IMR-90 (cell line): ENCODE results near the gene CMIP. TPM values are rescaled to one million over a fixed set of nuclear protein-coding genes. Genes with fewer than 3 reads are reported as not detected.

Experiments
- ATAC-seq: fragments of 200-7000 bp; cut with Tn5 transposase; 2 replicates; pipeline ENCODE4 v1.9.1; 2020; ENCODE audit warnings: low read depth, mild to moderate bottlenecking, moderate library complexity
- BruUV-seq: library from RNA; stranded (reverse); fragments of 400-500 nt; replicated peaks from 2 replicates; lab custom pipeline; 2021; lab: Mats Ljungman, UMichigan
- CTCF ChIA-PET: fragments of 300-600 bp; formaldehyde crosslinking; extraction: SDS; loops from one replicate; lab custom pipeline; 2021; ENCODE audit warnings: antibody characterized with exemption; lab: Yijun Ruan, JAX
- POLR2A ChIA-PET: fragments of 300-600 bp; sonication (Branson Sonifier 250); formaldehyde crosslinking; loops from one replicate; lab custom pipeline; 2022; ENCODE audit warnings: antibody characterized with exemption; ENCODE audit not compliant: unreplicated experiment; lab: Charles Lee
- DNase-seq: peaks from one replicate; pipeline ENCODE4 v3.0.0; 2013
- H2AFZ ChIP-seq: replicated peaks from 2 replicates; pipeline ENCODE3; 2013; ENCODE audit warnings: low read length, mild to moderate bottlenecking; ENCODE audit not compliant: poor library complexity
- H2AK5ac ChIP-seq: 2 replicates; pipeline ENCODE4 v1.6.1; 2013; ENCODE audit warnings: low read depth, low read length, inconsistent platforms
- H2AK9ac ChIP-seq: replicated peaks from 2 replicates; pipeline ENCODE3; 2013; ENCODE audit warnings: mild to moderate bottlenecking, low read depth, low read length, moderate library complexity; ENCODE audit not compliant: poor library complexity
- H2BK120ac ChIP-seq: 2 replicates; pipeline ENCODE4 v1.6.1; 2013; ENCODE audit warnings: low read depth, low read length, inconsistent platforms
- H2BK15ac ChIP-seq: 3 replicates; pipeline ENCODE4 v1.6.1; 2013; ENCODE audit warnings: low read depth, low read length, inconsistent platforms
- H2BK20ac ChIP-seq: 2 replicates; pipeline ENCODE4 v1.6.1; 2013; ENCODE audit warnings: low read depth, mild to moderate bottlenecking, inconsistent platforms, low read length, moderate library complexity
- H2BK5ac ChIP-seq: 2 replicates; pipeline ENCODE4 v1.6.1; 2013; ENCODE audit warnings: mild to moderate bottlenecking, low read depth, low read length, inconsistent platforms; ENCODE audit not compliant: poor library complexity, severe bottlenecking
- H3K14ac ChIP-seq: replicated peaks from 2 replicates; pipeline ENCODE4 v1.6.1; 2013; ENCODE audit warnings: low read depth, low read length, inconsistent platforms
- H3K18ac ChIP-seq: 2 replicates; pipeline ENCODE4 v1.6.1; 2013; ENCODE audit warnings: low read depth, low read length, control low read depth
- H3K23ac ChIP-seq: 2 replicates; pipeline ENCODE4 v1.6.1; 2013; ENCODE audit warnings: low read depth, low read length, inconsistent platforms
- H3K27ac ChIP-seq: 2 replicates; pipeline ENCODE4 v1.5.1; 2013; ENCODE audit warnings: mild to moderate bottlenecking, control low read depth, low read length; ENCODE audit not compliant: insufficient read depth
- H3K27me3 ChIP-seq: 2 replicates; pipeline ENCODE4 v1.6.1; 2013; ENCODE audit warnings: low read length; ENCODE audit not compliant: control insufficient read depth, insufficient read depth
- H3K36me3 ChIP-seq: 2 replicates; pipeline ENCODE4 v1.6.1; 2013; ENCODE audit warnings: low read length, mixed read lengths; ENCODE audit not compliant: control insufficient read depth, insufficient read depth
- H3K4ac ChIP-seq: 2 replicates; pipeline ENCODE4 v1.6.1; 2013; ENCODE audit warnings: low read depth, low read length, inconsistent platforms
- H3K4me1 ChIP-seq: 2 replicates; pipeline ENCODE4 v1.6.1; 2013; ENCODE audit warnings: low read length, mixed read lengths; ENCODE audit not compliant: control insufficient read depth, insufficient read depth
- H3K4me2 ChIP-seq: 2 replicates; pipeline ENCODE4 v1.6.1; 2013; ENCODE audit warnings: low read depth, mild to moderate bottlenecking, control low read depth, low read length, moderate library complexity
- H3K4me3 ChIP-seq: 2 replicates; pipeline ENCODE4 v1.5.1; 2013; ENCODE audit warnings: low read depth, mild to moderate bottlenecking, control low read depth, low read length, moderate library complexity; ENCODE audit not compliant: insufficient read depth
- H3K56ac ChIP-seq: 2 replicates; pipeline ENCODE4 v1.6.1; 2013; ENCODE audit warnings: low read length, inconsistent platforms; ENCODE audit not compliant: insufficient read depth; ENCODE audit errors: extremely low read depth
- H3K79me1 ChIP-seq, 2 experiments: 2 replicates each; pipeline ENCODE4 v1.6.1; 2013; ENCODE audit warnings: low read length in 2 of 2, inconsistent platforms in 1 of 2, low read depth in 1 of 2
- H3K9ac ChIP-seq: 2 replicates; pipeline ENCODE4 v1.6.1; 2013; ENCODE audit warnings: low read depth, low read length, control low read depth
- H3K9me1 ChIP-seq: 2 replicates; pipeline ENCODE4 v1.6.1; 2013; ENCODE audit warnings: low read length, inconsistent platforms; ENCODE audit not compliant: insufficient read depth
- H3K9me3 ChIP-seq: 2 replicates; pipeline ENCODE4 v1.6.1; 2013; ENCODE audit warnings: low read length; ENCODE audit not compliant: control insufficient read depth, insufficient read depth
- H4K20me1 ChIP-seq: 2 replicates; pipeline ENCODE4 v1.6.1; 2013; ENCODE audit warnings: low read length, inconsistent platforms; ENCODE audit not compliant: insufficient read depth
- H4K5ac ChIP-seq: 2 replicates; pipeline ENCODE4 v1.6.1; 2013; ENCODE audit warnings: mild to moderate bottlenecking, low read depth, low read length, control low read depth
- H4K8ac ChIP-seq, 2 experiments: 2 replicates each; pipeline ENCODE4 v1.6.1; 2013; ENCODE audit warnings: low read depth in 2 of 2, low read length in 2 of 2, control low read depth in 1 of 2, inconsistent platforms in 1 of 2
- H4K91ac ChIP-seq: 2 replicates; pipeline ENCODE4 v1.6.1; 2013; ENCODE audit warnings: low read depth, low read length, inconsistent platforms; ENCODE audit not compliant: insufficient read depth
- BHLHE40 ChIP-seq: fragments of 150-350 bp; IDR thresholded peaks from 2 replicates; pipeline ENCODE4 v1.6.1; 2016; ENCODE audit warnings: mild to moderate bottlenecking, low read depth, low read length
- CEBPB ChIP-seq: IDR thresholded peaks from 2 replicates; pipeline ENCODE4 v1.6.1; 2012; ENCODE audit warnings: low read depth, low read length, improper control_type of control experiment
- CHD1 ChIP-seq: IDR thresholded peaks from 2 replicates; pipeline ENCODE4 v1.6.1; 2012; ENCODE audit warnings: low read depth, low read length, improper control_type of control experiment
- ELK1 ChIP-seq: fragments of 150-350 bp; IDR thresholded peaks from 2 replicates; pipeline ENCODE4 v1.6.1; 2016; ENCODE audit warnings: low read depth, mild to moderate bottlenecking, low read length, moderate library complexity, borderline replicate concordance
- MXI1 ChIP-seq: IDR thresholded peaks from 2 replicates; pipeline ENCODE4 v1.6.1; 2012; ENCODE audit warnings: low read depth, mild to moderate bottlenecking, low read length, moderate library complexity, borderline replicate concordance
- POLR2A ChIP-seq: IDR thresholded peaks from 2 replicates; pipeline ENCODE4 v1.6.1; 2012; ENCODE audit warnings: mild to moderate bottlenecking, low read depth, low read length
- RAD21 ChIP-seq: IDR thresholded peaks from 2 replicates; pipeline ENCODE4 v1.6.1; 2012; ENCODE audit warnings: low read length, improper control_type of control experiment
- RFX5 ChIP-seq: IDR thresholded peaks from 2 replicates; pipeline ENCODE4 v1.8.0; 2012; ENCODE audit warnings: low read depth, mild to moderate bottlenecking, low read length, moderate library complexity
- SMC3 ChIP-seq: fragments of 150-350 bp; IDR thresholded peaks from 2 replicates; pipeline ENCODE4 v1.6.1; 2016; ENCODE audit warnings: low read depth, mild to moderate bottlenecking, antibody characterized with exemption, low read length, moderate library complexity
- USF2 ChIP-seq: fragments of 150-350 bp; IDR thresholded peaks from 2 replicates; pipeline ENCODE4 v1.6.1; 2017; ENCODE audit warnings: mild to moderate bottlenecking, antibody characterized with exemption, low read length, low read depth
- WGBS, 2 experiments: methylation state at CpG; one replicate each; pipeline versions ENCODE4 v1.1.5 to v1.1.7; 2013; ENCODE audit warnings: missing lambda C conversion rate in 2 of 2; ENCODE audit not compliant: insufficient read length in 1 of 2; ENCODE audit errors: extremely low coverage in 2 of 2; 5-methylcytosine and 5-hydroxymethylcytosine counted together
- dilution Hi-C: fragments of 300-500 bp; cut with HindIII; formaldehyde crosslinking; loops from one replicate; pipeline ENCODE4 v1.14.3; 2018; ENCODE audit warnings: low sequenced_read_pairs; ENCODE audit not compliant: unreplicated experiment
- in situ Hi-C: fragments of 300-500 bp; cut with MboI; formaldehyde crosslinking; loops from 3 replicates; pipeline ENCODE4 v1.14.3; 2019; ENCODE audit warnings: low sequenced_read_pairs, inconsistent platforms, mixed read lengths
- intact Hi-C: fragments of 100-400 bp; cut with micrococcal nuclease; formaldehyde crosslinking; loops from 2 replicates; pipeline ENCODE4 v1.10.0; 2022
- polyA plus RNA-seq, 3 experiments: library from polyadenylated mRNA; depleted of rRNA; stranded (reverse); fragments of >200 nt; gene quantifications; 2 replicates each; pipeline ENCODE4 v1.2.3, GENCODE V29; 2012; ENCODE audit warnings: low replicate concordance in 1 of 3
- total RNA-seq: library from RNA; depleted of rRNA; stranded (reverse); fragments of >200 nt; gene quantifications from 2 replicates; pipeline ENCODE4 v1.2.3, GENCODE V29; 2012

The CMIP gene
- total and polyA plus RNA-seq, 2 of the 4 experiments (the other 2 are of a cell fraction), result 3.2 to 11.6 TPM

GRCh38 chr16:81491541-81492188 lies 47.1 kb downstream of the CMIP start:
- H4K5ac ChIP-seq, result no peak overlapping the region
- peak overlapping the region; percentile 29; the same call in 1 of the 3 replicates for H2BK15ac ChIP-seq
- WGBS, 2 experiments, result 52% methylated on average over 7 of the region's 18 CpGs; no CpG with 5 or more reads in 1 of the 2 experiments
- no TSS peak for BruUV-seq
- H3K4ac ChIP-seq, result peak overlapping the region; percentile 31; the same call in 1 of the 2 replicates
- in situ Hi-C loops, result no loop called here
- H3K79me1 ChIP-seq, result peaks cover 16 to 91% of the 10 kb centered on the region in 2 experiments
- peaks cover 21% of the 10 kb centered on the region for H3K9me1 ChIP-seq
- H3K9me3 ChIP-seq, result no peaks in the 10 kb centered on the region
- no peak overlapping the region for H3K27ac ChIP-seq
- H2BK120ac ChIP-seq, result no peak overlapping the region
- ChIA-PET CTCF (no interaction called here), POLR2A (no interaction called here)
- H4K20me1 ChIP-seq, result peaks cover 82% of the 10 kb centered on the region
- DNase-seq, result peak; percentile 65
- H3K9ac ChIP-seq, result no peak overlapping the region
- H3K4me1 ChIP-seq, result peaks cover 24% of the 10 kb centered on the region
- no peak overlapping the region for H2AFZ ChIP-seq
- H2AK5ac ChIP-seq, result peak overlapping the region; percentile 37; the same call in 1 of the 2 replicates
- H3K23ac ChIP-seq, result peak overlapping the region; percentile 31; the same call in 1 of the 2 replicates
- no peak overlapping the region for H2AK9ac ChIP-seq
- 0 out of 2 replicates have a peak overlapping the region, but pooled peaks have one; percentile 12 for H3K14ac ChIP-seq
- H3K18ac ChIP-seq, result 0 out of 2 replicates have a peak overlapping the region, but pooled peaks have one; percentile 16
- TF ChIP-seq ELK1, result no peak
- no peak for TF ChIP-seq CEBPB
- TF ChIP-seq RFX5, result no peak
- no peak for TF ChIP-seq MXI1
- TF ChIP-seq RAD21, result no peak
- TF ChIP-seq BHLHE40, result no peak
- TF ChIP-seq CHD1, result no peak
- TF ChIP-seq SMC3, result no peak
- no peak for TF ChIP-seq USF2
- no peak for TF ChIP-seq POLR2A
- dilution Hi-C loops, result no loop called here
- H3K36me3 ChIP-seq, result no peaks in the 10 kb centered on the region
- H2BK20ac ChIP-seq, result peak overlapping the region; percentile 4; the same call in 1 of the 2 replicates
- H3K56ac ChIP-seq, result no peak overlapping the region
- peak overlapping the region; percentile 2 to 45; a peak in 2 of 4 replicates for H4K8ac ChIP-seq
- H3K4me2 ChIP-seq, result no peak overlapping the region
- H3K4me3 ChIP-seq, result no peak overlapping the region
- ATAC-seq, result peak; percentile 16
- no peak overlapping the region for H2BK5ac ChIP-seq
- intact Hi-C loops, result no loop called here
- H3K27me3 ChIP-seq, result no peaks in the 10 kb centered on the region
- no peak overlapping the region for H4K91ac ChIP-seq
